G401 (cell line): ENCODE results near the gene ERBB3. TPM values are rescaled to one million over a fixed set of nuclear protein-coding genes. Genes with fewer than 3 reads are reported as not detected.
"Not testable (repeated sequence)": the region's sequence is repeated elsewhere in the genome, so short reads cannot be mapped to it uniquely, and the experiment has no call there.

ENCODE experiments used
- DNase-seq: peaks from one replicate; pipeline ENCODE4 v3.0.0-alpha.2; 2015; ENCODE audit warnings: low spot score
- in situ Hi-C: cut with HindIII; loops from 2 replicates; pipeline ENCODE4 v1.10.0; 2016; ENCODE audit warnings: low sequenced_read_pairs, mixed read lengths
- total RNA-seq: library from RNA; depleted of rRNA; stranded (reverse); fragments of >200 nt; shearing (Covaris generic); gene quantifications from 2 replicates; pipeline ENCODE4 v1.2.3, GENCODE V29; 2014

ERBB3 gene
- total RNA-seq, 1 experiment from 2014 or later = 4.3 TPM

DNA sequence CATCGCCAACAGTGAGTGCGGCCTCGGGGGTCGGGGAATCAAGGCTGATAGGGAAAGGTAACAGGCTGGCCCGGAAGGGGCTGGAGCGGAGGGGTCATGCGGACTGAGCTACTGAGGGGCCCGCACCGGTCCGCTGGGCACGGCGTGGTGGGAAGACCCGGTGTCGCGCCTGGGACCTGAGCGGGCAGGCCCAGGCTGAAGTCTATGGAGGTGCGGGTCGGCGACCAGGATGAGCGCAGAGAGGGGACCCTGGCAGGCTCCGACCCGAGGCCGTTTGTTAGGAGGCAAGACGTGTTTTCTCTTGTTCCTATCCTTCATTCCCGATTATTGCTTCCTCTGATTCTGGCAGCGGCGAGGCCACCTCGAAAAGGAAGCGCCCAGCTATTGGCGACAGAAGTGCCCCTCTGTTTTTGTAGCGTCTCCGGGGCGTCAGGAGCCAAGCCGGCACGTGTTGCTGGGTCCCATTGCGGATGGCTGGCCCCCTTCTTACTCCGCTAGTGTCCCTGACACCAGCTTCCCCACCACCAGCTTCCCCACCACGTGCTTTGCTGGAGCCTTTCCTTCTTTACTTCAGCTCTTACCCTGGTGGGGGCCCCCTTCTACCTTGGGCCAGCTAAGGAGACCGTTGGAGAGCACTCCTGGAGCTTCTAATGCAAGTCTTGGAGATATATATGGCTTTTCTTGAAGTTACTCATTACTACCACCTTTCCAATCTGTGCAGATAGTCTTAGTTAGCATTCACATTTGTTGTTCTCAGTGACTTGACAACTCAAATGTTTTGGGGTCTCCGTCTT is 25.0 kb downstream of the ERBB3 start:
- no peak for DNase-seq
- in situ Hi-C loops = no loop called here

DNA sequence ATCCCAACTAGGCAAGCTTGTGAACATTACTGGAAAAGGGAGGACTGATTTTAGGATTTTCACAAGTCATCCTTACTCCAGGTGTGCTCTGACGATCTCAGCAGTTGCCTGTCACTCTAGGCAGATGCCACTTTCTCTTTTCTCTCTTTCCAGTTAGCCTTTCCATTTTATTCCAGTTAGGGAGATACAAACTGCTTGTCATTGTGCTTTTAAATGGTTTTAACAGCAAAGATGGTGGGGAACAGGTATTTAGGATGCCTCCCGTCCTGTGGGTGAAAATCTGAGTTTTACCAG is 25.6 kb downstream of the ERBB3 start:
- DNase-seq = no peak
- in situ Hi-C loops = no loop called here

DNA sequence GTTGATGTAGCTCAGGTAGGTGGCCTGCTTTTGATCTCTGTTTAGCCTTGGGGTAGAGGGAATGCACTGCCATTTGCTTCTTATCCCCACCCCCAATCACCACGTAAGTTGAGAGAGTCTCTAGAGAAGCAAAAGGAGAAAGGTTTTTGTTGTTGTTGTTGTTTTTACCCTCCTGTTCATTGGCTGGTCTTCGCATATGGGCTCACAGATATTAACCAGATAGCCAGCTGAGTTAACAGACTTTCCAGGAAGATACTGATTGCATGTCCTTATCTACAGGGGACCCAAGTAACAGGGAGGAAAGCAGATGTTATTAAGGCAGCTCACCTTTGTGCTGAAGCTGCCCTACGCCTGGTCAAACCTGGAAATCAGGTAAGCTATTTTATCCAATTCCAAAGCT is 27.3 kb downstream of the ERBB3 start:
- in situ Hi-C loops = no loop called here
- no peak for DNase-seq

DNA sequence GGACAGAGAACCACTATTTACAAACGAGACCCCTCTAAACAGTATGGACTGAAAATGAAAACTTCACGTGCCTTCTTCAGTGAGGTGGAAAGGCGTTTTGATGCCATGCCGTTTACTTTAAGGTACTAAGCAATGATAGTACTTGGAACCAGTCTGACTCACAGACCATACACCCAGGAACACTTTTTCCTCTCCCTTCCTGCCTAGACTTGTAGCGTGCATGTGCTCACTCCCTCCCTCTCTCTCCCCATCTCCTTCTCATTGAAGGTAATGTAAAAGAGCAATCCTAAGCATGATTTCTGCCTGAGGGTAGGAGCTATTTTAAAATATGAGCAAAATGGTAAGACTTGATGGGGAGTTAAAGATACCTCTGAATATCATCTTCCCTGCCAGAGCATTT is 30.6 kb downstream of the ERBB3 start:
- in situ Hi-C loops = no loop called here
- DNase-seq = no peak

DNA sequence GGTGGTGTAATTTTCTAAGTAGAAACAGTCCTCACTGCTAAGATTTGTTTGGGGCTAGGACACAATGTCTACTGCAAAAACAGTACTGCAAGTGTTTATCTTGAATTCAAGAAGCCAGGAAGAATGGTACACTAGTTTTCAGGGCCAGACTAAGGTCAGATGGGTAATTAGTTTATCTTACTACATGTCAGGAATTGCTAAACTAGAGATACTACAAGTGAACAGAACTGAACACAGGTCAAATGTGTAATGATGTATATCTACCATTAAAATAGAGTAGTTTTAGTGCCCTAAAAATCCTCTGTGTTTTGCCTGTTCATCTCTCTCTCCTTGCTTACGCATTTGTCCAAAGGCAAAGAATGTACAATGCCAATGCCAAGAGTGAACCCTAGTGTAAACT is 34.1 kb downstream of the ERBB3 start:
- DNase-seq = no peak
- in situ Hi-C loops = no loop called here

DNA sequence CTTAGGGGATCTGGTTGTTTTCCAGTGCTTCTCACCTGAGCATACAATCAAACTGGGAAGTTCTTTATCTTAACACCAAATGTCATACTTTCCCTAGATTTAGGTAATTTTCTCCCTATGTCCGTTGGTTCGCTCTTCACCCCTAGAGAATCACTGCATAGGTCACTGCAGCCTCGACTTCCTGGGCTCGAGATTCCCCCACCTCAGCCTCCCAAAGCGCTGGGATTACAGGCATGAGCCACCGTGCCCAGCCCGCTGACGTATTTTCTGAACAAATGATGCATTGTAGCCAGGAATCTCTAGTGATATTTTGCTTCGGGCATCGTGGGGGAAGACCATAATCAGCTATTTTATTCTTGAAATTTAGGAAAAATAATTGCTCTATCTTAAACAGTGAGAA is 35.4 kb downstream of the ERBB3 start:
- in situ Hi-C loops = loop anchor here (5.0 kb wide), 1 partner anchor 77 kb away; no protein-coding TSS in a partner anchor
- peak; percentile 11 for DNase-seq

DNA sequence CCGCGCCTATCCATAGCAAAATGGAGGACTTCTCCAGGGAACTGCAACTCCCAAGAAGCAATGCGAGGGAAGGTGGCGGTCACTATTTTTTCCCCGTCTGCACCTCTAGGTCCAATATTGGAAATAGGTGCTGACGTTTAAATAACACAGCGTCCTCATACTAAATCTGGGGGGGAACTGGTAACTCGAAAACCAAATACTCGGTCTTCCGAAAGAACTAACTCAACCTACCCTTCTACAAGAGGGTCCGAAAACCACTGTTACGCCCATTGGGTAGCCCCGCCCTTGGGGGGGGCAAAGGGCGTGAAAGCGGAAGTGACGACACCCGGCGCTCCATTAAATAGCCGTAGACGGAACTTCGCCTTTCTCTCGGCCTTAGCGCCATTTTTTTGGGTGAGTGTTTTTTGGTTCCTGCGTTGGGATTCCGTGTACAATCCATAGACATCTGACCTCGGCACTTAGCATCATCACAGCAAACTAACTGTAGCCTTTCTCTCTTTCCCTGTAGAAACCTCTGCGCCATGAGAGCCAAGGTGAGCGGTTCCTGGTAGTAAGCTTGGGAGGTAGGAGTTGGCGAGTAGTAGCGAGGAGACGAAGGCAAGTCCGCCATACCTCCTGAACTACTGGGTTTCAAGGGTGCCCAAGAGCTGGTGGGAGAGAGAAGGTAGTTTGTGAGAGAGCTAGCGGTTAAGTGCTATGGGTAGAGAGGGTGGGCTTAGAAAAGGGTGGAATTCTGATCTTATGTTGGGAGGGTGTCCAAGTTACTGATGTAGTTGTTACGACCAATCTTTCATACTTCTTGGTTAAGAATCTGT is 36.5 kb downstream of the ERBB3 start, which contains the start of gene RPL41:
Gene RPL41, plus strand, starts transcription at position 367 of the 815 bp plus-strand sequence.
- in situ Hi-C loops = loop anchor here (5.0 kb wide), 1 partner anchor 76 kb away; no protein-coding TSS in a partner anchor
- peak; percentile 98 for DNase-seq

DNA sequence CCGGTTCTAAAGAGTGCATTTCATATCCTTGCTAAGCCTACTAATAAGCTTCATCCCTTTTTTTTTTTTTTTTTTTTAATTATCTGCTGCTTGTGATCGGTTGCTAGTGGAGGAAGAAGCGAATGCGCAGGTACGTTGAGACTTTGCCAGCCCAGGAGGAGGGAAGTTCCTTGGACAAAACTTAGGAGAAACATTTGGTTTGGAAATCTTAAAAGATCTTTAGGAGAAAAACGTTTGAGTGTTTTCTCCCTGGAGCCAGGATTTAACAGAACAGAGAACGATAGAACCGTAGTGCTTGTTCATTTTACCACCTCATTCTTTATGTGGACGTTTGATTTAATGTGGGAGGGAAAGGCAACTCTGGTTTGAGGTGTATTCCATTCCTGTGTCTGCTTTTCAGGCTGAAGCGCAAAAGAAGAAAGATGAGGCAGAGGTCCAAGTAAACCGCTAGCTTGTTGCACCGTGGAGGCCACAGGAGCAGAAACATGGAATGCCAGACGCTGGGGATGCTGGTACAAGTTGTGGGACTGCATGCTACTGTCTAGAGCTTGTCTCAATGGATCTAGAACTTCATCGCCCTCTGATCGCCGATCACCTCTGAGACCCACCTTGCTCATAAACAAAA is 37.2 kb downstream of the ERBB3 start:
- in situ Hi-C loops = loop anchor here (5.0 kb wide), 1 partner anchor 75 kb away; no protein-coding TSS in a partner anchor
- not testable (repeated sequence) for DNase-seq

DNA sequence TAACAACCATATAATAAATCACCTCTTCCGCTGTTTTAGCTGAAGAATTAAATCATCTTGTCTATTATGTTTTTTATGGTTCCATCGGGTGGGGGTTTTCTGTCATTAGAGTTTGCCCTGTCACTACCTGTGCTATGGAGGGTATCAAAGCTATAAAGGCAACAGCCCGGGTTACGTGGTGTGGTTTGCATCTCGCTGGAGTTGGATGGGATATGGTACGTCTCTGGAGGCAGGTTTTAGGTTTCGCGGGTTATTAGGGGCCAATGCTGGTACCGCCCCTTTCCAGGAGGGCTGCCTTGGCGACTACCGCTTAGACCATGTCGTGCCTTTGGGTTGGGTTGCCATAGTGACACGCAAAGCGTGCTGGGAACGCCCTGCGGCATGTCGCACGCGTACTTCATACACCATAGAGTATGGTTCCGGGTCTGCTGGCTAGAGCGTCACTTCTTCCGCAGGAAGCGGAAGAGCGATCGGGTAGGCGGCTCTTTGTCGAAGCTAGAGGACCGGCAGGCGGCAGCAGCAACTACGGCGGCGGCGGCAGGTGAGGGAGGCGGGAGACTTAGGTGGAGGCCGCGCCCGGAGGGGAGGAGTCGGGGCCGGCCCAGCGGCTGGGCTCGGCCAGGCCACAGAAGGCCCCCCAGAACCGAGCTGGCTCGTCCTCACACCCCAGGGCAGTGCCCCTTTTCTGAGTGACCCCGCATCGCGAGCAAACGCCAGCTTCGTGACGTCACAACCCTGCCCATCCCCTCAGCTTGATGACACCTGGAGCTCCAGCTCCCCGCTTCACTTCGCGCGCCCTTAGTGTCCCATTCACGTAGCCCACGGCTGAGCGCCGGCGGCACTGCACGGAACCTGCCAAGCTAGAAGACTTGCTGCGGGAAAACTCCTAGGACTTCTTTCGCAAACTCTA is 38.1 kb downstream of the ERBB3 start, which contains the start of gene ZC3H10:
Gene ZC3H10, plus strand, starts transcription at position 489 of the 910 bp plus-strand sequence. CDS start 2,297 bp downstream, outside the sequence.
- in situ Hi-C loops = loop anchor here (5.0 kb wide), 1 partner anchor 74 kb away; no protein-coding TSS in a partner anchor
- DNase-seq = peak; percentile 98

DNA sequence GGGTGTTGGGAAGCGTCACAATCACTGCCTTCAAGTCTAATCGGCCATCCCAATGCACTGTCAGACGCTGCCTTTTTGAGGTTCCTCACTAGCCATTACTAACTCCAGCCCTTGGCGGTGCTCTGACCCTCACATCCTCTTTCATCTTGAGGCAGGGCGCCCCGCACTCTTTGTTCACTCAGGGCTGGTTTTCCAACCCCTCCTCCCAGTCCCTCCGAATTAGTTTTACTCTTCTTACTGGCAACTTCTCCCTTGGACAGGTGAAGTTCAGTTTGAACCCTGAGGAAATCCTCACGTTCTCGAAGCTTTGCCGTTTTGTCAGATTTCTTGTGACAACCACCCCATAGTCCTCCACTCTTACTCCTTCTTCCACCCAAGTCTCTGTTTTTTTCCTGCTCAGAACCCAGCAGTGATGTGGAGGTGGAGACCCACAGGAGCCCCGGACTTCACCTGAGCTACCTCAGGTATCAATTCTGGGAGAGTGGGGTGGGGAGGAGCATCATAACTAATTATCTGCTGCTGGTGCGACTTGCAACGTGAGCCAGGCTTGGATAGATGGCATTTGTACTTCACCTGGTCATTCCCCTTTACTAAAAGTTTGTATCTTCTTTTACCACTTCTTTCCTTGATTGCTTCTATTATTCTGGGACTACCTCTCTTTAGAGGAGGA is 38.9 kb downstream of the ERBB3 start:
- in situ Hi-C loops = loop anchor here (5.0 kb wide), 1 partner anchor 73 kb away; no protein-coding TSS in a partner anchor
- no peak for DNase-seq

DNA sequence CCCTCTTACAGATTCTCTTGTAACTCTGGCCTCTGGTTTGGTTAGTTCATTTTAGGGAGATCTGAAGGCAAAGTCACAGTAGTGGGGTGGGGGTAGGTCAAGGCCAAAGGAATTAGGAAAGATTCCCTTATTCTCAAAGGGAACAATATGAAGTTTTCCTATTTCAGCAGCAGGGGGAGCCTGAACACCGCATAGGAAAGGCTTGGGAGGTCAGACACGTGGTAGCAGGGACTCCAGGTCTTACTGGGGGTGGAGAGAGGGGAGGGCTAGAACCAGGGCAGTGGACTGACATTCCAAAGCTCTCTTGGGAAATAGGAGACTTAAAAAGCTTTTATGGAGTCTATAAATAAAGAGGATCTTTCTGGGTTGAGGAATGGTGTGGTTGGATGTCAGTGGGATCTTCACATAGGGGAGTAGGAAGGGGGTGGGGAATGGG is 39.4 kb downstream of the ERBB3 start:
- in situ Hi-C loops = loop anchor here (5.0 kb wide), 1 partner anchor 73 kb away; no protein-coding TSS in a partner anchor
- DNase-seq = peak; percentile 83

DNA sequence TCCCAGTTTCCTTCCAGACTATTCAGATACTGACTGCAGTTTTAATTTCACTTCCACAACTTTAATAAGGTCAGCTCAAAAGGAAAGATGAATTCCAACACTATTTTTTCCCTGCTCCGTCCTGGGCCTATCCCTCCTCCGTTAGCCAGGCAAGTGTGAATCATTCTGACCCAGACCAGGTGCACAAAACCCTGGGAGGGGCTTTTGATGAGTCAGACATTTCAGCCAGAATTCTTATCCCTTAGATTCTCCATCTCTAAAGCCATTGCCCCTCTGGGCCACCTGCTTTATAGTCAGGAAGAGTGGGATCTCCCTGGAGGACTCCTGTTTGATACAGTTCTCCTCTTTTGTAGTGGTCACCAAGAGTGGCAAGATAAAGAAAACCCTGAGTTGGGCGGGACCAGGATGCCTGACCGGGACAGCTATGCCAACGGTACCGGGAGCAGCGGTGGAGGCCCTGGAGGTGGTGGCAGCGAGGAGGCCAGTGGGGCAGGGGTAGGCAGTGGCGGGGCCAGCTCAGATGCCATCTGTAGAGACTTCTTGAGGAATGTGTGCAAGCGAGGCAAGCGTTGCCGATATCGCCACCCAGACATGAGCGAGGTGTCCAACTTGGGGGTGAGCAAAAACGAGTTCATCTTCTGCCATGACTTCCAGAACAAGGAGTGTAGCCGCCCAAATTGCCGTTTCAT is 40.3 kb downstream of the ERBB3 start:
- in situ Hi-C loops = no loop called here
- no peak for DNase-seq

DNA sequence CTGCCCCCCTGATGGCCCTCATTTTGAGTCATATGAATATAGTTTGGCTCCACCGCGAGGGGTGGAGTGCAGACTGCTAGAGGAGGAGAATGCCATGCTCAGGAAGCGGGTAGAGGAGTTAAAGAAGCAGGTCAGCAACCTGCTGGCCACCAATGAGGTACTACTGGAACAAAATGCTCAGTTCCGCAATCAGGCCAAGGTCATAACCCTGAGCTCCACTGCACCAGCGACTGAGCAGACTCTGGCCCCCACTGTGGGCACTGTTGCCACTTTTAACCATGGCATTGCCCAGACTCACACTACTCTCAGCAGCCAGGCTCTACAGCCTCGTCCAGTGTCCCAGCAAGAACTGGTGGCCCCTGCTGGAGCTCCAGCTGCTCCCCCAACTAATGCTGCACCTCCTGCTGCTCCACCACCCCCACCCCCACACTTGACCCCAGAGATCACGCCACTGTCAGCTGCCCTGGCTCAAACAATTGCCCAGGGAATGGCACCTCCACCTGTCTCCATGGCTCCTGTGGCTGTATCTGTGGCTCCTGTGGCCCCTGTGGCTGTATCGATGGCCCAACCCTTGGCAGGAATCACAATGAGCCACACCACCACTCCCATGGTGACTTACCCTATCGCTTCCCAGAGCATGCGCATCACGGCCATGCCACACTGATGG is 41.4 kb downstream of the ERBB3 start:
- in situ Hi-C loops = no loop called here

DNA sequence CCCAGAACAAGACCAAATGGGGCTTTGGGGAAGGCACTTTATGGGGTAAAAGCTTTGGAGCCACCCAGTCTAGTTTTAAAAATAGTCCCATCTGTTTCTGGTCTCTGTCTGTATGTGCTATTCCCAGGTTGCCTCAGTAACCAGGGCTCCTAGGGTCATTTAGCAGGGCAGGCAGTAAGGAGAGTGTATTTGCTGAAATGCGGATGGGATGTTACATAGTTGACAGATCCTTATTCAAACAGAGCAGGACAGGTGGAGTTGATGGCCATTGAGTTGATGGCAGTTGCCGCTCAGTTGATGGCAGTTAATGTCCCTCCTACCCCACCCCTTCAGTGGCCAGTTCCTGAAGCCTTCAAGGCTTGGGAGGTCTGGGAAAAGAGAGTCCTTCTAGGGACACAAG is 42.7 kb downstream of the ERBB3 start:
- no peak for DNase-seq
- in situ Hi-C loops = no loop called here

More for the DNA sequence above, 41.4 kb downstream of the ERBB3 start:
- DNase-seq = no peak

DNA sequence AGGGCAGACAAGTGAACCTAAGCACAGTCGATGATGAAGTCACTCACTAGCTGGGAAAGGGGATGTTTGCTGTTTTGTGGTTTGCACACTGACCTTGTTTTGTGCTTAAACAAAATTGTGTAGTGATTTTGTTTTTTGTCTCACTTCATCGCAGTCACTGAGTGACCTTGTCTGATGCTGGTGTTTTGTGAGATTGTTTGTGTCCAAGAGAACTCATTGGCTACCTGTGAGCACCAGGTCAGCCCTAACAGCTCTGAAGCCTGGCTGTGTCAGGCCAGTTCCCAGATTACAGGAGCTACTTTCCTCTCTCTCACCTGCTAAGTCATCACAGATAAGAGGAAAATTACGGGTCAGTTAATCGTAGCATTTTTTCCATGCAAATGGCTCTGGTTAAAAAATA is 44.2 kb downstream of the ERBB3 start:
- in situ Hi-C loops = no loop called here
- DNase-seq = no peak

DNA sequence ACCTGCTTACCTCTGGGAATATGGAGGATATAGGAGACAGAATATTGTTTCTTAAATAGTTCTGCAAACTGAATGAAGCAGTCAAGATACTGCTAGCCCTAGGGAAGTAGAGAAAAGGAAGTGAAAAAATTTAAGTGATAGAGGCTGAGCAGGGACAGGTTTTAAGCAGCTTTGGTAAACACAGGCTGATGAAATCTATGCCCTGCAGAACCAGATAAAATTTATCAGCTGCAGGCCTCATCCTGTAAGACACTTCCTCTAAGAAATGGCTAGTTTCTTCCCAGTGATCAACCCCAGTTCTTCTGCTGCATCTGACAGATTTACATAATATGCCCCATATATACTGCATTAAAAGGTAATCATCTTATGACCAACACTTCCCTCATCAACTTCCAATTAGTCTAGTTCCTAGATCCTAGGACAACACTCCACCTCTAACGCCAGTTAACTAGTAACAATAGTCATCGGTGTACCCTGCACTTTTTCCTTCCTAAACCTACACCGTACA is 46.8 kb downstream of the ERBB3 start:
- DNase-seq = no peak
- in situ Hi-C loops = no loop called here

DNA sequence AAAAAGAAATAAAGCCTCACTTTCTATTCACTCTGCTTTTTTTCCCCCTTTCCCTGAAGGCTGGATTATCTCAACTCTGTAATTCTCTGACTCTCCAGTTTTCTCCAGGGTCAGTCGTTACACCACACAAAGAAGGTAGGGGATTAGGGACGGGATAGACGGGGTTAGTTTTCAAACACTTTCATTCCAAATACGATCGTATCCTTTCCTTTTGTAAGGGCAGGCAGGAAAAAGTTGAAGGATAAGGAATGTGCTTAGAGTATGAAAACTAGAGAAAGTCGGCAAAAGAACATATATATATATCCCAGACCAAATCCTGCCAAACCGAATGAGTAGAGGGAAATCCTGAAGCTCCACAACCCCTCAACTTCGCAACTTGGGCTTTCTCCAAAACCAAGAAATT is 47.5 kb downstream of the ERBB3 start:
- no peak for DNase-seq
- in situ Hi-C loops = no loop called here
